GM20000 (cell line): Measurements from ENCODE around the gene MAP3K7.

ENCODE experiments used
- DNase-seq: peaks from one replicate; pipeline ENCODE4 v3.0.0; 2012; ENCODE audit warnings: low spot score
- CTCF ChIP-seq: IDR thresholded peaks from 2 replicates; pipeline ENCODE4 v1.5.1; 2012; ENCODE audit warnings: mild to moderate bottlenecking, control low read depth; ENCODE audit errors: extremely low read depth, missing control alignments

Gene MAP3K7

GRCh38 chr6:90497411-90497810, 89.5 kb downstream of the MAP3K7 start:
- DNase-seq: no peak
- no peak for TF ChIP-seq CTCF

GRCh38 chr6:90496258-90497016, 90.4 kb downstream of the MAP3K7 start:
- no peak for DNase-seq
- TF ChIP-seq CTCF: no peak

GRCh38 chr6:90495216-90495817, 91.6 kb downstream of the MAP3K7 start:
- no peak for TF ChIP-seq CTCF

GRCh38 chr6:90494067-90494780, 92.6 kb downstream of the MAP3K7 start:
- DNase-seq: no peak
- TF ChIP-seq CTCF: no peak

More at GRCh38 chr6:90495216-90495817, 91.6 kb downstream of the MAP3K7 start:
- no peak for DNase-seq

GRCh38 chr6:90493332-90493731, 93.5 kb downstream of the MAP3K7 start:
- TF ChIP-seq CTCF: no peak
- DNase-seq: no peak

- no peak for DNase-seq
- TF ChIP-seq CTCF: no peak
Observed at GRCh38 chr6:90492798-90493197, 94.1 kb downstream of the MAP3K7 start.

GRCh38 chr6:90492369-90492768, 94.5 kb downstream of the MAP3K7 start:
- no peak for TF ChIP-seq CTCF
- no peak for DNase-seq
